Measurements from ENCODE around the gene EXTL2. TPM values are rescaled to one million over a fixed set of nuclear protein-coding genes. Genes with fewer than 3 reads are reported as not detected.
"Not testable (repeated sequence)": the region's sequence is repeated elsewhere in the genome, so short reads cannot be mapped to it uniquely, and the experiment has no call there.

EXTL2 gene
- total RNA-seq, 1 experiment from 2014 or later = 50.6 TPM

- H3K4me1 ChIP-seq; H3K4me3 ChIP-seq; H3K27me3 ChIP-seq; H3K27ac ChIP-seq; H3K36me3 ChIP-seq; H3K9me3 ChIP-seq (replicated peaks); DNase-seq: not testable (repeated sequence)
Observed at GRCh38 chr1:100855116-100855515, 39.5 kb downstream of the EXTL2 start.

GRCh38 chr1:100852976-100853375 is 41.7 kb downstream of the EXTL2 start:
- H3K4me1 ChIP-seq = no peaks in the 10 kb centered on the region
- no peak for DNase-seq
- no peak overlapping the region for H3K4me3 ChIP-seq
- no peak overlapping the region for H3K27ac ChIP-seq
- no peaks in the 10 kb centered on the region for H3K27me3 ChIP-seq
- no peaks in the 10 kb centered on the region for H3K9me3 ChIP-seq (replicated peaks)
- H3K36me3 ChIP-seq = no peaks in the 10 kb centered on the region

- no peaks in the 10 kb centered on the region for H3K27me3 ChIP-seq
- H3K4me3 ChIP-seq = no peak overlapping the region
- no peak overlapping the region for H3K27ac ChIP-seq
- no peak for DNase-seq
- H3K9me3 ChIP-seq (replicated peaks) = no peaks in the 10 kb centered on the region
- no peaks in the 10 kb centered on the region for H3K36me3 ChIP-seq
- no peaks in the 10 kb centered on the region for H3K4me1 ChIP-seq
Observed at GRCh38 chr1:100851726-100852125, 42.9 kb downstream of the EXTL2 start.

- no peak overlapping the region for H3K4me3 ChIP-seq
- no peak overlapping the region for H3K27ac ChIP-seq
- DNase-seq = no peak
- no peaks in the 10 kb centered on the region for H3K9me3 ChIP-seq (replicated peaks)
- no peaks in the 10 kb centered on the region for H3K27me3 ChIP-seq
- no peaks in the 10 kb centered on the region for H3K36me3 ChIP-seq
- H3K4me1 ChIP-seq = no peaks in the 10 kb centered on the region
Observed at GRCh38 chr1:100847361-100848082, 47.1 kb downstream of the EXTL2 start.

- not testable (repeated sequence) for H3K4me1 ChIP-seq; DNase-seq; H3K27ac ChIP-seq; H3K36me3 ChIP-seq; H3K4me3 ChIP-seq; H3K9me3 ChIP-seq (replicated peaks); H3K27me3 ChIP-seq
Observed at GRCh38 chr1:100843160-100843559, 51.5 kb downstream of the EXTL2 start.

- DNase-seq = no peak
- Histone ChIP-seq H3K4me1 (no peaks in the 10 kb centered on the region), H3K27me3 (no peaks in the 10 kb centered on the region), H3K36me3 (no peaks in the 10 kb centered on the region), H3K9me3 (replicated peaks) (no peaks in the 10 kb centered on the region), H3K4me3 (no peak overlapping the region), H3K27ac (no peak overlapping the region)
Observed at GRCh38 chr1:100835866-100836842, 58.5 kb downstream of the EXTL2 start.

GRCh38 chr1:100834777-100835660 is 59.6 kb downstream of the EXTL2 start:
- Histone ChIP-seq H3K27me3 (no peaks in the 10 kb centered on the region), H3K36me3 (no peaks in the 10 kb centered on the region), H3K4me3 (no peak overlapping the region), H3K27ac (no peak overlapping the region), H3K9me3 (replicated peaks) (no peaks in the 10 kb centered on the region), H3K4me1 (no peaks in the 10 kb centered on the region)
- peak; percentile 13 to 47 for DNase-seq

GRCh38 chr1:100832694-100833428 is 61.8 kb downstream of the EXTL2 start:
- Histone ChIP-seq H3K27me3 (no peaks in the 10 kb centered on the region), H3K36me3 (no peaks in the 10 kb centered on the region)

GRCh38 chr1:100825666-100826065 is 69.0 kb downstream of the EXTL2 start:
- not testable (repeated sequence) for H3K27me3 ChIP-seq; H3K4me3 ChIP-seq; DNase-seq; H3K27ac ChIP-seq; H3K9me3 ChIP-seq (replicated peaks); H3K4me1 ChIP-seq; H3K36me3 ChIP-seq

More at GRCh38 chr1:100832694-100833428, 61.8 kb downstream of the EXTL2 start:
- DNase-seq = no peak
- Histone ChIP-seq H3K27ac (no peak overlapping the region), H3K4me1 (no peaks in the 10 kb centered on the region), H3K4me3 (no peak overlapping the region), H3K9me3 (replicated peaks) (no peaks in the 10 kb centered on the region)

Other genes starting within 250 kb of the EXTL2 start
- gene VCAM1, start 175.1 kb downstream of the EXTL2 start, total RNA-seq (2014; rRNA removed; shearing (Covaris generic)) = 0.03 TPM in 1 of 2 replicates, not detected in the other
- 24.8 and 28.8 TPM in 2 replicates for gene SLC30A7, start 1.2 kb upstream of the EXTL2 start, total RNA-seq (2014; rRNA removed; shearing (Covaris generic))
- gene DPH5, start 130.9 kb upstream of the EXTL2 start, total RNA-seq (2014; rRNA removed; shearing (Covaris generic)) = 41.4 TPM in 2 replicates

All from SJCRH30 (cell line).